AG09319 (cell line): ENCODE measurements around the gene ITPRIPL2.

Experiments
- DNase-seq: peaks from one replicate; pipeline ENCODE4 v3.0.0-alpha.2; 2010; ENCODE audit warnings: low read depth; ENCODE audit errors: extremely low read depth
- CTCF ChIP-seq: IDR thresholded peaks from 2 replicates; pipeline ENCODE4 v1.5.1; 2011; ENCODE audit warnings: low read depth, mild to moderate bottlenecking, inconsistent platforms, low read length, moderate library complexity

Gene ITPRIPL2

GRCh38 chr16:19115148-19116021 is 1.6 kb downstream of the ITPRIPL2 start:
- peak; percentile 34 for TF ChIP-seq CTCF
- DNase-seq, result no peak

- TF ChIP-seq CTCF, result no peak
- no peak for DNase-seq
Observed at GRCh38 chr16:19116711-19117449, 3.1 kb downstream of the ITPRIPL2 start.

GRCh38 chr16:19118938-19119431 is 5.2 kb downstream of the ITPRIPL2 start:
- no peak for TF ChIP-seq CTCF
- DNase-seq, result no peak

- TF ChIP-seq CTCF, result no peak
- DNase-seq, result no peak
Observed at GRCh38 chr16:19119564-19119963, 5.8 kb downstream of the ITPRIPL2 start.

- TF ChIP-seq CTCF, result no peak
- DNase-seq, result no peak
Observed at GRCh38 chr16:19123535-19124178, 9.9 kb downstream of the ITPRIPL2 start.

- DNase-seq, result no peak
Observed at GRCh38 chr16:19126300-19126699, 12.5 kb downstream of the ITPRIPL2 start.

More at GRCh38 chr16:19126300-19126699, 12.5 kb downstream of the ITPRIPL2 start:
- TF ChIP-seq CTCF, result no peak
